Left ventricle myocardium inferior (tissue), 1 donor: ENCODE results near the gene ADAMTSL3. TPM values are rescaled to one million over a fixed set of nuclear protein-coding genes. Genes with fewer than 3 reads are reported as not detected.

ENCODE experiments used
- DNase-seq: peaks from one replicate; pipeline ENCODE4 v3.0.0-alpha.2; 2020
- H3K27ac ChIP-seq: fragments of 200-600 bp; replicated peaks from 2 replicates; pipeline ENCODE4 v1.8.0; 2021
- H3K27me3 ChIP-seq: fragments of 200-600 bp; 2 replicates; pipeline ENCODE4 v1.8.0; 2021; ENCODE audit warnings: low read depth
- H3K36me3 ChIP-seq: fragments of 200-600 bp; 2 replicates; pipeline ENCODE4 v1.8.0; 2021
- H3K4me1 ChIP-seq: fragments of 200-600 bp; 2 replicates; pipeline ENCODE4 v1.8.0; 2021
- H3K4me3 ChIP-seq: fragments of 200-600 bp; 2 replicates; pipeline ENCODE4 v1.8.0; 2021; ENCODE audit warnings: mild to moderate bottlenecking, moderate library complexity
- H3K9me3 ChIP-seq: fragments of 200-600 bp; replicated peaks from 2 replicates; pipeline ENCODE4 v1.8.0; 2021
- intact Hi-C: fragments of 100-400 bp; cut with micrococcal nuclease; formaldehyde crosslinking; loops from one replicate; pipeline ENCODE4 v1.11.0; 2022
- total RNA-seq: library from RNA; stranded (reverse); fragmentation: NEBNext Ultra II Directional; extraction: Animal tissue kit (Norgen Biotek cat#: 25700); gene quantifications from one replicate; pipeline ENCODE4 v1.2.1, GENCODE V29; 2021
- TF ChIP-seq, protein P1 (sequence below): fragments of 200-600 bp; IDR thresholded peaks from 2 replicates; pipeline ENCODE4 v1.8.0; 2021; ENCODE audit warnings: antibody characterized with exemption, mild to moderate bottlenecking, borderline replicate concordance
- donor health status: DM: no; HTN: yes; CAD: no; lungs with severe emphysema.

ADAMTSL3 gene
- total RNA-seq, 1 donor from 2014 or later: 11.9 TPM

DNA sequence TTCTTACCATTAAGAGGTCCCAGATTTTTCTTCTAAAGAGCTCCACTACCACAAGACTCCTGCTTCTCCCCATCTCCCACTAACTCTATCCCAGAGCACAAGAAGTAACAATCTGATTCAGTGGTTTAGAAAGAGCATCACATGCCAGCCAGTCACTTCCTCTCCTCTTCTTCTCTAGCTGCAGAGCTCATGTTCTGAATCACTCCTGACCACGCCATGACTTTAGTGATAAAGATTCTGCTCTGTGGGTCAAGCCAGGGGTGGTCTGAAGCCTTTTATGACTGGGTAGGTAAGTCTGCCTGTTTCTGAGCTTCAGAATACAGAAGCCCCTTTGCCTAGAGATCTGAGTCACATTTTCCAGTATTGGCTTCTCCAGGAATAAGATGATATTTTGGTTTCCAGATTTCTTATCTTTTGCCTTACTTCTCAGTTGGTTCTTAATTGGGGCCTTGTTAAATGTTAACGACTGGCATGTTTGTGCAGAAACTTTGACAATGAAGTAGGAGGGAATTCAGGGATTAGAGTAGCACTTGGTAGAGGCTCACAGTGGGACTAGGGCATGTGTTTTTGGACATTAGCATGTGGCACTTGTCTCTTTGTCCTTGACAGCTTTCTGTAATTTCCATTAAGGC, 27.6 kb upstream of the ADAMTSL3 start:
- Histone ChIP-seq H3K9me3 (no peaks in the 10 kb centered on the region), H3K36me3 (no peaks in the 10 kb centered on the region), H3K4me3 (no peak overlapping the region), H3K4me1 (no peaks in the 10 kb centered on the region), H3K27me3 (no peaks in the 10 kb centered on the region), H3K27ac (no peak overlapping the region)
- intact Hi-C loops: no loop called here
- TF ChIP-seq, protein P1, sequence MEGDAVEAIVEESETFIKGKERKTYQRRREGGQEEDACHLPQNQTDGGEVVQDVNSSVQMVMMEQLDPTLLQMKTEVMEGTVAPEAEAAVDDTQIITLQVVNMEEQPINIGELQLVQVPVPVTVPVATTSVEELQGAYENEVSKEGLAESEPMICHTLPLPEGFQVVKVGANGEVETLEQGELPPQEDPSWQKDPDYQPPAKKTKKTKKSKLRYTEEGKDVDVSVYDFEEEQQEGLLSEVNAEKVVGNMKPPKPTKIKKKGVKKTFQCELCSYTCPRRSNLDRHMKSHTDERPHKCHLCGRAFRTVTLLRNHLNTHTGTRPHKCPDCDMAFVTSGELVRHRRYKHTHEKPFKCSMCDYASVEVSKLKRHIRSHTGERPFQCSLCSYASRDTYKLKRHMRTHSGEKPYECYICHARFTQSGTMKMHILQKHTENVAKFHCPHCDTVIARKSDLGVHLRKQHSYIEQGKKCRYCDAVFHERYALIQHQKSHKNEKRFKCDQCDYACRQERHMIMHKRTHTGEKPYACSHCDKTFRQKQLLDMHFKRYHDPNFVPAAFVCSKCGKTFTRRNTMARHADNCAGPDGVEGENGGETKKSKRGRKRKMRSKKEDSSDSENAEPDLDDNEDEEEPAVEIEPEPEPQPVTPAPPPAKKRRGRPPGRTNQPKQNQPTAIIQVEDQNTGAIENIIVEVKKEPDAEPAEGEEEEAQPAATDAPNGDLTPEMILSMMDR: no peak
- no peak for DNase-seq

DNA sequence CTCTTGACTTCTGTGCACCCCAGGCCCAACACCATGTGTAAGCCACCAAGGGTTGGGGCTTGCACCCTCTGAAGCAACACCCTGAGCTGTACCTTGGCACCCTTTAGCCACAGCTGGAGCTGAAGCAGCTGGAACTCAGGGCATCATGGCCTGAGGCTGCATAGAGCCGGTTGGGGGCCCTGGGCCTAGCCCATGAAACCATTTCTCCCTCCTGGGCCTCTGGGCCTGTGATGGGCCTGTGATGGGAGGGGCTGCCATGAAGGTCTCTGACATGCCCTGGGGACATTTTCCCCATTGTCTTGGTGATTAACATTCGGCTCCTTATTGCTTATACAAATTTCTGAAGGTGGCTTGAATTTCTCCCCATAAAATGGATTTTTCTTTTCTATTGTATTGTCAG, 22.4 kb upstream of the ADAMTSL3 start:
- H3K9me3 ChIP-seq: no peaks in the 10 kb centered on the region
- intact Hi-C loops: no loop called here
- no peaks in the 10 kb centered on the region for H3K4me1 ChIP-seq

GRCh38 chr15:83643201-83643600, 10.7 kb upstream of the ADAMTSL3 start:
- no peak overlapping the region for H3K4me3 ChIP-seq

More for the DNA sequence above, 22.4 kb upstream of the ADAMTSL3 start:
- DNase-seq: no peak
- no peak overlapping the region for H3K27ac ChIP-seq
- H3K4me3 ChIP-seq: no peak overlapping the region
- TF ChIP-seq, protein P1: no peak
- H3K36me3 ChIP-seq: no peaks in the 10 kb centered on the region
- H3K27me3 ChIP-seq: no peaks in the 10 kb centered on the region

DNA sequence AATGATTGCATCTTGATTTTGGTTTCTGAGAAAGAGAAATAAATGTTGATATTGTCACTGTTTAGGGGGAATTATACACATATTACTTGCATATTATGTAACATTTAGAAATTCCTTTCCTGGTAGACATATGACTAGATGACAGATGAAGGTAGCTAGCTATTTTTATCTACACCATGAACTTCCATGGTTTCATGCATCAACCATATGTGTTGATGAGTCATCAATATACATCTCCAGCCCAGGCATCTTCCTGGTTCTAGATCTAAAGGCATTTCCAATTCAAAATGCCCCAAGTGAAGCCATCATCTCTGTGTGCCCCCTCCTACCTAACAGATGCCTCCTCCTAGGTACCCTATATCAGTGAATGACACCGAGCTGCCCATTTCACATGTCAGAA, 9.5 kb upstream of the ADAMTSL3 start:
- H3K4me1 ChIP-seq: no peaks in the 10 kb centered on the region
- H3K9me3 ChIP-seq: peaks cover 30% of the 10 kb centered on the region
- TF ChIP-seq, protein P1: no peak
- intact Hi-C loops: no loop called here
- H3K36me3 ChIP-seq: no peaks in the 10 kb centered on the region
- no peak overlapping the region for H3K27ac ChIP-seq
- no peak overlapping the region for H3K4me3 ChIP-seq
- no peak for DNase-seq
- H3K27me3 ChIP-seq: peaks cover 10% of the 10 kb centered on the region

More at GRCh38 chr15:83643201-83643600, 10.7 kb upstream of the ADAMTSL3 start:
- H3K4me1 ChIP-seq: no peaks in the 10 kb centered on the region
- H3K27me3 ChIP-seq: peaks cover 17% of the 10 kb centered on the region
- DNase-seq: no peak
- H3K27ac ChIP-seq: no peak overlapping the region
- intact Hi-C loops: no loop called here
- no peaks in the 10 kb centered on the region for H3K36me3 ChIP-seq
- TF ChIP-seq, protein P1: no peak
- H3K9me3 ChIP-seq: peaks cover 35% of the 10 kb centered on the region

GRCh38 chr15:83650831-83651230, 3.1 kb upstream of the ADAMTSL3 start:
- Histone ChIP-seq H3K4me1 (peaks cover 24% of the 10 kb centered on the region), H3K4me3 (no peak overlapping the region), H3K9me3 (no peaks in the 10 kb centered on the region), H3K27me3 (peaks cover 9% of the 10 kb centered on the region), H3K27ac (no peak overlapping the region), H3K36me3 (no peaks in the 10 kb centered on the region)
- TF ChIP-seq, protein P1: no peak
- intact Hi-C loops: no loop called here
- DNase-seq: no peak
